Mesothelial cell of epicardium (in vitro differentiated cells): ENCODE results near the gene DGLUCY. TPM values are rescaled to one million over a fixed set of nuclear protein-coding genes. Genes with fewer than 3 reads are reported as not detected.
"Not testable (repeated sequence)": the region's sequence is repeated elsewhere in the genome, so short reads cannot be mapped to it uniquely, and the experiment has no call there.

Experiments
- DNase-seq, 2 experiments: peaks; one replicate each; pipeline ENCODE4 v3.0.0; 2021; ENCODE audit warnings: low spot score in 2 of 2; ENCODE audit not compliant: unreplicated experiment in 2 of 2
- H3K27ac Mint-ChIP-seq: 2 replicates; pipeline ENCODE4 v1.8.0; 2021; ENCODE audit warnings: mixed read lengths
- H3K27me3 Mint-ChIP-seq: 2 replicates; pipeline ENCODE4 v1.8.0; 2021; ENCODE audit warnings: low read depth, mixed read lengths
- H3K36me3 Mint-ChIP-seq: 2 replicates; pipeline ENCODE4 v1.8.0; 2021; ENCODE audit warnings: mixed read lengths
- H3K4me1 Mint-ChIP-seq: 2 replicates; pipeline ENCODE4 v1.8.0; 2021; ENCODE audit warnings: mixed read lengths
- H3K4me3 Mint-ChIP-seq: 2 replicates; pipeline ENCODE4 v1.8.0; 2021; ENCODE audit warnings: mild to moderate bottlenecking, moderate library complexity, mixed read lengths
- H3K9me3 Mint-ChIP-seq: 2 replicates; pipeline ENCODE4 v1.8.0; 2021; ENCODE audit warnings: mixed read lengths
- CTCF ChIP-seq: fragments of 200-600 bp; sonication (generic); IDR thresholded peaks from one replicate; pipeline ENCODE4 v1.5.0; 2021; ENCODE audit warnings: antibody characterized with exemption; ENCODE audit not compliant: unreplicated experiment
- total RNA-seq: library from RNA; stranded (reverse); gene quantifications from 3 replicates; pipeline ENCODE4 v1.2.1, GENCODE V29; 2021

Gene DGLUCY
- total RNA-seq, 1 donor from 2014 or later = 64.1 TPM

- Mint-ChIP-seq H3K4me1 (peaks cover 5% of the 10 kb centered on the region), H3K27me3 (no peaks in the 10 kb centered on the region), H3K4me3 (no peak overlapping the region), H3K9me3 (peaks cover 2% of the 10 kb centered on the region), H3K36me3 (peaks cover under 1% of the 10 kb centered on the region), H3K27ac (no peak overlapping the region)
- TF ChIP-seq CTCF = no peak
- DNase-seq = no peak
These were observed 38.3 kb upstream of the DGLUCY start for GRCh38 chr14:91075553-91075952.

- Mint-ChIP-seq H3K27ac (no peak overlapping the region), H3K4me3 (no peak overlapping the region), H3K4me1 (peaks cover 3% of the 10 kb centered on the region), H3K27me3 (no peaks in the 10 kb centered on the region), H3K36me3 (no peaks in the 10 kb centered on the region), H3K9me3 (no peaks in the 10 kb centered on the region)
- no peak for TF ChIP-seq CTCF
- no peak for DNase-seq
These were observed 35.7 kb upstream of the DGLUCY start for GRCh38 chr14:91078095-91078737.

GRCh38 chr14:91080071-91080470 is 33.8 kb upstream of the DGLUCY start:
- Mint-ChIP-seq H3K27ac (no peak overlapping the region), H3K36me3 (no peaks in the 10 kb centered on the region)
- DNase-seq = no peak

GRCh38 chr14:91082282-91082681 is 31.6 kb upstream of the DGLUCY start:
- Mint-ChIP-seq H3K9me3 (no peaks in the 10 kb centered on the region), H3K36me3 (no peaks in the 10 kb centered on the region), H3K27ac (no peak overlapping the region), H3K27me3 (no peaks in the 10 kb centered on the region), H3K4me1 (peaks cover 3% of the 10 kb centered on the region), H3K4me3 (no peak overlapping the region)
- no peak for DNase-seq
- no peak for TF ChIP-seq CTCF

More at GRCh38 chr14:91080071-91080470, 33.8 kb upstream of the DGLUCY start:
- H3K4me1 Mint-ChIP-seq = peaks cover 3% of the 10 kb centered on the region
- no peaks in the 10 kb centered on the region for H3K27me3 Mint-ChIP-seq
- TF ChIP-seq CTCF = no peak
- no peaks in the 10 kb centered on the region for H3K9me3 Mint-ChIP-seq
- no peak overlapping the region for H3K4me3 Mint-ChIP-seq

GRCh38 chr14:91084516-91084915 is 29.4 kb upstream of the DGLUCY start:
- H3K4me1 Mint-ChIP-seq = peaks cover 5% of the 10 kb centered on the region
- TF ChIP-seq CTCF = no peak
- H3K27ac Mint-ChIP-seq = no peak overlapping the region
- H3K4me3 Mint-ChIP-seq = no peak overlapping the region
- no peaks in the 10 kb centered on the region for H3K36me3 Mint-ChIP-seq
- no peaks in the 10 kb centered on the region for H3K27me3 Mint-ChIP-seq
- no peaks in the 10 kb centered on the region for H3K9me3 Mint-ChIP-seq
- no peak for DNase-seq

GRCh38 chr14:91087470-91087869 is 26.4 kb upstream of the DGLUCY start:
- not testable (repeated sequence) for H3K4me1 Mint-ChIP-seq, H3K36me3 Mint-ChIP-seq

More at GRCh38 chr14:91087470-91087869, 26.4 kb upstream of the DGLUCY start:
- H3K4me3 Mint-ChIP-seq, H3K9me3 Mint-ChIP-seq, DNase-seq, H3K27me3 Mint-ChIP-seq: not testable (repeated sequence)
- peak overlapping the region; percentile 10 for H3K27ac Mint-ChIP-seq
